Smooth muscle cell (in vitro differentiated cells): ENCODE data around the gene BNIP2. TPM values are rescaled to one million over a fixed set of nuclear protein-coding genes. Genes with fewer than 3 reads are reported as not detected.

Experiments
- DNase-seq: peaks from one replicate; lab custom pipeline; 2025; ENCODE audit not compliant: unreplicated experiment; lab: John Stamatoyannopoulos, UW
- H2AFZ ChIP-seq: fragments of 200-600 bp; sonication (generic); 2 replicates; pipeline ENCODE4 v1.6.0; 2016; ENCODE audit warnings: antibody characterized with exemption, low read depth, mild to moderate bottlenecking
- H3F3A ChIP-seq: fragments of 200-600 bp; sonication (generic); 2 replicates; pipeline ENCODE4 v1.6.0; 2017; ENCODE audit warnings: antibody characterized with exemption, low read depth
- H3K27ac ChIP-seq: fragments of 200-600 bp; sonication (generic); 2 replicates; pipeline ENCODE4 v1.5.1; 2016; ENCODE audit warnings: low read depth, mild to moderate bottlenecking
- H3K27me3 ChIP-seq: fragments of 200-600 bp; sonication (generic); 2 replicates; pipeline ENCODE4 v1.6.1; 2016; ENCODE audit warnings: low read depth, mild to moderate bottlenecking
- H3K36me3 ChIP-seq: fragments of 200-600 bp; sonication (generic); 2 replicates; pipeline ENCODE4 v1.5.1; 2016; ENCODE audit warnings: low read depth
- H3K4me1 ChIP-seq: fragments of 200-600 bp; sonication (generic); 2 replicates; pipeline ENCODE4 v1.5.1; 2016; ENCODE audit warnings: low read depth
- H3K4me2 ChIP-seq: fragments of 200-600 bp; sonication (generic); 2 replicates; pipeline ENCODE4 v1.6.0; 2016; ENCODE audit warnings: mild to moderate bottlenecking
- H3K4me3 ChIP-seq: fragments of 200-600 bp; sonication (generic); 2 replicates; pipeline ENCODE4 v1.5.1; 2016; ENCODE audit warnings: mild to moderate bottlenecking
- H3K79me2 ChIP-seq: fragments of 200-600 bp; sonication (generic); 2 replicates; pipeline ENCODE4 v1.6.0; 2016; ENCODE audit warnings: low read depth, mild to moderate bottlenecking
- H3K9ac ChIP-seq: fragments of 200-600 bp; sonication (generic); 2 replicates; pipeline ENCODE4 v1.6.0; 2016; ENCODE audit warnings: low read depth
- H3K9me3 ChIP-seq: fragments of 200-600 bp; sonication (generic); replicated peaks from 2 replicates; pipeline ENCODE4 v1.5.1; 2016; ENCODE audit warnings: low read depth
- H4K20me1 ChIP-seq: fragments of 200-600 bp; sonication (generic); 2 replicates; pipeline ENCODE4 v1.6.0; 2016; ENCODE audit warnings: low read depth
- WGBS: methylation state at CpG from one replicate; pipeline ENCODE4 v1.1.7; 2016; ENCODE audit warnings: low lambda C conversion rate; 5-methylcytosine and 5-hydroxymethylcytosine counted together
- polyA plus RNA-seq: library from polyadenylated mRNA; unstranded; fragments of >200 nt; fragmentation: Nextera tagmentation; extraction: Ambion mirVana; gene quantifications from 2 replicates; pipeline ENCODE4 v1.2.1, GENCODE V29; 2016
- total RNA-seq: library from RNA; depleted of rRNA; stranded (reverse); fragments of >200 nt; gene quantifications from 2 replicates; pipeline ENCODE4 v1.2.3, GENCODE V29; 2014
- TF ChIP-seq, protein P1 (sequence below): fragments of 200-600 bp; sonication (generic); IDR thresholded peaks from 2 replicates; pipeline ENCODE4 v1.5.1; 2017; ENCODE audit warnings: borderline replicate concordance, mild to moderate bottlenecking, antibody characterized with exemption; ENCODE audit not compliant: insufficient read depth, poor library complexity, severe bottlenecking

The BNIP2 gene
- total and polyA plus RNA-seq, 2 experiments from 2014 or later: 48.7 to 104 TPM

DNA sequence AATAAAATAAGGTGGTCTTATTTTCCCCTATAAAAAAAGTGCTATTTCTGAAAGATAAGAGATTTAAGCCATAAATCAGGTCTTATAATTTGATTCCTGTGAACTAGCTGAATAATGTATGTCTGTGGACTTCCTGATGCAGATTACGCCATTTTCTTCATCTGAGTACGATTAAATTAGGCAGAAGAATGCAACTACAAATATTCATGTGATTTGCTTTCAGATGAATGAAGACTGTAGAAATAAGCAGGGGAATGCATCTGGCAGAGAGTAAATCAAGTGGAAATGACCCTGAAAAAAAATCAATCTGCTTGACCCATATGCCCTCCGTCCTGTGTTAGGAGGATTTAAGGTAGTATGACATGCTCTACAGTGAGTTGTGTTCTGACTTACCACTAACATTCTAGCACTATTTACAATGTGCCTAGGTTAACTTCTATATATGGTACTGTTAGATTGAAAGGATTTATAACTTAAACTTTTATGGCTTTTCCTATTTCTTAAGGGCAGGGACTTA is 14.7 kb downstream of the BNIP2 start:
- Histone ChIP-seq H3K9me3 (no peaks in the 10 kb centered on the region), H3K27ac (no peak overlapping the region), H3K4me3 (no peak overlapping the region), H3K79me2 (peaks cover 12% of the 10 kb centered on the region), H2AFZ (no peak overlapping the region), H3K4me1 (no peaks in the 10 kb centered on the region), H3K36me3 (peaks cover 62% of the 10 kb centered on the region), H3K27me3 (no peaks in the 10 kb centered on the region), H3K4me2 (no peak overlapping the region), H4K20me1 (peaks cover 26% of the 10 kb centered on the region), H3K9ac (no peak overlapping the region), H3F3A (no peaks in the 10 kb centered on the region)
- TF ChIP-seq, protein P1, sequence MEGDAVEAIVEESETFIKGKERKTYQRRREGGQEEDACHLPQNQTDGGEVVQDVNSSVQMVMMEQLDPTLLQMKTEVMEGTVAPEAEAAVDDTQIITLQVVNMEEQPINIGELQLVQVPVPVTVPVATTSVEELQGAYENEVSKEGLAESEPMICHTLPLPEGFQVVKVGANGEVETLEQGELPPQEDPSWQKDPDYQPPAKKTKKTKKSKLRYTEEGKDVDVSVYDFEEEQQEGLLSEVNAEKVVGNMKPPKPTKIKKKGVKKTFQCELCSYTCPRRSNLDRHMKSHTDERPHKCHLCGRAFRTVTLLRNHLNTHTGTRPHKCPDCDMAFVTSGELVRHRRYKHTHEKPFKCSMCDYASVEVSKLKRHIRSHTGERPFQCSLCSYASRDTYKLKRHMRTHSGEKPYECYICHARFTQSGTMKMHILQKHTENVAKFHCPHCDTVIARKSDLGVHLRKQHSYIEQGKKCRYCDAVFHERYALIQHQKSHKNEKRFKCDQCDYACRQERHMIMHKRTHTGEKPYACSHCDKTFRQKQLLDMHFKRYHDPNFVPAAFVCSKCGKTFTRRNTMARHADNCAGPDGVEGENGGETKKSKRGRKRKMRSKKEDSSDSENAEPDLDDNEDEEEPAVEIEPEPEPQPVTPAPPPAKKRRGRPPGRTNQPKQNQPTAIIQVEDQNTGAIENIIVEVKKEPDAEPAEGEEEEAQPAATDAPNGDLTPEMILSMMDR: no peak
- no peak for DNase-seq
- 98% methylated on average over 3 of the region's 3 CpGs for WGBS

DNA sequence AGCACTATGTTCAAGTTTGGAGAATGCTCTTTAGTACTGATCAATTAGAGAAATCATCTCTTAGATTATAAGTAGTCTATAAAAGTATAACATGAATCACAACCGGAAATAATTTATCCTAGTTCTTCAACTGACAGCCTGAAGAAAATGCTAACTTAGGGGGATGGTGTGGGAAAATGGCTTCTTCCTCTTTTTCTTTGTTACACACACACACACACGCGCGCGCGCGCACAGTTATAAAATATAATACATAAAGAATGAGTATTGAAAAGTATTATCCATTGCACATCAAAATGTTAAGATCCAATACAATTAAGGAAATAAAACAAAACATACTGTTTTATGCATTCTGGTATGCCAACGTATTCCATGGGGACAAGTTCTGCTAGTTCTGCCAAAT is 20.6 kb downstream of the BNIP2 start:
- TF ChIP-seq, protein P1: no peak
- Histone ChIP-seq H3K4me3 (no peak overlapping the region), H3K36me3 (peaks cover 47% of the 10 kb centered on the region), H2AFZ (no peak overlapping the region), H3K4me1 (no peaks in the 10 kb centered on the region), H3K27me3 (no peaks in the 10 kb centered on the region), H3K79me2 (peaks cover 21% of the 10 kb centered on the region), H3K4me2 (no peak overlapping the region), H4K20me1 (peaks cover 47% of the 10 kb centered on the region), H3K9ac (no peak overlapping the region), H3F3A (no peaks in the 10 kb centered on the region), H3K27ac (no peak overlapping the region), H3K9me3 (no peaks in the 10 kb centered on the region)
- 99% methylated on average over 8 of the region's 8 CpGs for WGBS
- no peak for DNase-seq

DNA sequence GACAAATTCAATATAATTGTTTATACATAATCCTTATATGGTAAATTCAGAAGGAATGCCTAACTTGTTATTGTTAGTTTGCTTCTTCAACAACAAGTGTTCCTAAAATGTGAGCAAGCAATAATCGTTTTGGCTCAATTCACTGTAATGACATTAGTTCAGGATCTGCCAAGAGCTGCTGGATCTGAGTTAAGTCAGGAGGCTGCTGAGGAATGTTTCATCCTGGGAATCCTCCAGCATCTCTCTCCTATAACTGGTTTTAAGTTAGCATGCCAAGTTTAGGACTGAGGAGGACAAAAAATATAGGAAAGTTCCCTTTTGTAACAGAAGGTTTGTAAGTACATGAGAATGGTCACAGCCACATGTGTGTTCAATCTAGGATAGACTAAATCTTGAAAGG is 26.9 kb downstream of the BNIP2 start:
- H3K79me2 ChIP-seq: peaks cover under 1% of the 10 kb centered on the region
- TF ChIP-seq, protein P1: no peak
- peaks cover 19% of the 10 kb centered on the region for H3K36me3 ChIP-seq
- H2AFZ ChIP-seq: no peak overlapping the region
- peaks cover 10% of the 10 kb centered on the region for H3F3A ChIP-seq
- no peaks in the 10 kb centered on the region for H3K4me1 ChIP-seq
- no peak for DNase-seq
- H4K20me1 ChIP-seq: peaks cover 21% of the 10 kb centered on the region
- H3K27me3 ChIP-seq: no peaks in the 10 kb centered on the region
- H3K4me3 ChIP-seq: no peak overlapping the region
- H3K27ac ChIP-seq: no peak overlapping the region
- no peak overlapping the region for H3K9ac ChIP-seq
- H3K4me2 ChIP-seq: no peak overlapping the region
- 97% methylated on average over 1 of the region's 1 CpG for WGBS
- H3K9me3 ChIP-seq: no peaks in the 10 kb centered on the region

- no peak overlapping the region for H2AFZ ChIP-seq
- peaks cover 10% of the 10 kb centered on the region for H3F3A ChIP-seq
- DNase-seq: no peak
- peak overlapping the region; percentile 9 for H3K27ac ChIP-seq
- H3K9me3 ChIP-seq: no peaks in the 10 kb centered on the region
- H3K4me1 ChIP-seq: peaks cover 8% of the 10 kb centered on the region
- no peak overlapping the region for H3K9ac ChIP-seq
- 94% methylated on average over 1 of the region's 1 CpG for WGBS
- no peak overlapping the region for H3K4me3 ChIP-seq
- H3K79me2 ChIP-seq: peaks cover 29% of the 10 kb centered on the region
- H4K20me1 ChIP-seq: peaks cover 29% of the 10 kb centered on the region
- H3K4me2 ChIP-seq: no peak overlapping the region
- TF ChIP-seq, protein P1: no peak
- H3K27me3 ChIP-seq: no peaks in the 10 kb centered on the region
- H3K36me3 ChIP-seq: peaks cover 19% of the 10 kb centered on the region
These were observed 29.8 kb downstream of the BNIP2 start for GRCh38 chr15:59659366-59659765.
